A673 (cell line): Measurements from ENCODE around the gene COA8. TPM values are rescaled to one million over a fixed set of nuclear protein-coding genes. Genes with fewer than 3 reads are reported as not detected.

Experiments used
- BruUV-seq: library from RNA; stranded (reverse); fragments of 400-500 nt; replicated peaks from 2 replicates; lab custom pipeline; 2021; lab: Mats Ljungman, UMichigan
- CTCF ChIA-PET: fragments of 300-600 bp; sonication (Branson Sonifier 250); formaldehyde crosslinking; loops from one replicate; lab custom pipeline; 2022; ENCODE audit warnings: antibody characterized with exemption; lab: Charles Lee
- POLR2A ChIA-PET: fragments of 300-600 bp; sonication (Branson Sonifier 250); formaldehyde crosslinking; loops from one replicate; lab custom pipeline; 2022; ENCODE audit warnings: antibody characterized with exemption; ENCODE audit not compliant: low non-redundant PET; lab: Charles Lee
- DNase-seq: peaks from one replicate; pipeline ENCODE4 v3.0.0-alpha.2; 2015; ENCODE audit warnings: low spot score
- H3K27ac ChIP-seq: fragments of 200-600 bp; sonication (generic); 2 replicates; pipeline ENCODE4 v1.5.1; 2016; ENCODE audit warnings: mixed run types, low read depth, mild to moderate bottlenecking, mixed read lengths, antibody characterized with exemption, low read length; ENCODE audit not compliant: poor library complexity, severe bottlenecking
- H3K27me3 ChIP-seq: fragments of 200-600 bp; sonication (generic); replicated peaks from 2 replicates; pipeline ENCODE4 v1.6.1; 2017; ENCODE audit warnings: mixed run types, low read depth, mild to moderate bottlenecking, mixed read lengths, antibody characterized with exemption, low read length; ENCODE audit not compliant: insufficient read depth, poor library complexity
- H3K36me3 ChIP-seq: fragments of 200-600 bp; sonication (generic); 2 replicates; pipeline ENCODE4 v1.6.1; 2016; ENCODE audit warnings: mixed run types, mild to moderate bottlenecking, mixed read lengths, antibody characterized with exemption, low read length; ENCODE audit not compliant: insufficient read depth, poor library complexity, severe bottlenecking
- H3K4me1 ChIP-seq: fragments of 200-600 bp; sonication (generic); 2 replicates; pipeline ENCODE4 v1.6.1; 2017; ENCODE audit warnings: mixed run types, mild to moderate bottlenecking, mixed read lengths, antibody characterized with exemption, low read length; ENCODE audit not compliant: insufficient read depth, poor library complexity, severe bottlenecking
- H3K4me3 ChIP-seq: fragments of 200-600 bp; sonication (generic); 2 replicates; pipeline ENCODE4 v1.5.1; 2016; ENCODE audit warnings: low read depth, mixed run types, mild to moderate bottlenecking, mixed read lengths, low read length; ENCODE audit not compliant: poor library complexity, severe bottlenecking
- H3K9me3 ChIP-seq: fragments of 200-600 bp; sonication (generic); 2 replicates; pipeline ENCODE4 v1.6.1; 2016; ENCODE audit warnings: mixed run types, low read depth, mild to moderate bottlenecking, mixed read lengths, antibody characterized with exemption, low read length; ENCODE audit not compliant: poor library complexity, severe bottlenecking
- EZH2 ChIP-seq: fragments of 200-600 bp; sonication (generic); IDR thresholded peaks from 2 replicates; pipeline ENCODE4 v1.6.1; 2017; ENCODE audit warnings: borderline replicate concordance, low read depth, mild to moderate bottlenecking, mixed read lengths, antibody characterized with exemption, low read length; ENCODE audit not compliant: poor library complexity, severe bottlenecking
- intact Hi-C: fragments of 100-400 bp; cut with micrococcal nuclease; formaldehyde crosslinking; loops from one replicate; pipeline ENCODE4 v1.10.0; 2022; ENCODE audit not compliant: unreplicated experiment
- total RNA-seq: library from RNA; stranded (reverse); gene quantifications from 2 replicates; pipeline ENCODE4 v1.2.3, GENCODE V29; 2021
- TF ChIP-seq, protein P1 (sequence below): fragments of 300-800, 200-600 bp; sonication (generic); conservative IDR thresholded peaks from 2 replicates; pipeline ENCODE4 v1.5.1; 2017; ENCODE audit warnings: low read depth, mild to moderate bottlenecking, antibody characterized with exemption, low read length, moderate library complexity, mixed read lengths

Gene COA8
- total RNA-seq, 1 experiment from 2014 or later = 51.0 TPM

DNA sequence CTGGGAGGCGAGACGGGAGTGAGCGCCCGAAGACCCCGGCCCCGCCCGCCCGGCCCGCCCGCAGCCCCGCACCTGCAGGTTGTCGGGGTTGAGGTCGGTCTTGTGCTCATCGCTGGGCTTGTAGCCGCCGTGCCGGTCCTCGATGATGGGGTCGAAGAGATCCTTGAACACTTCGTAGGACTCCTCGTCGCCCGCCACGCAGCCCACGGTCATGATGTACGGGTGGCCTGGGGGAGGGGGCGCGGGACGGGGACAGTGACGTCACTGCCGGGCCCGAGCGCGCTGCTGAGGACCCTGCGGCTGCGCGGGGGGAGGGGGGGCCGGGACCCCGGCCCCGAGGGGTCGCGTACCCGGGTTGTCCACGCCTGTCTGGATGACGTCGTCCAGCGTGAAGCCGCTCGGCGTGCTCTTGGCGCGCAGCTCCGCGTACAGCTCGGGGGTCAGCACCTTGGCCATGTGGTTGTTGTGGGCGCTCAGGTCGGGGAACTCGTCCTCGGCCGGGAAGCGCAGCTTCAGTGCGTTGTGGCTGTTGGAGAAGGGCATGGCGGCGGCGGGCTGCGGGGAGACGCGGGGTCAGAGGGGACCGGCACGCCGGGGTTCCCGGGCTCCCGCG is 40.7 kb upstream of the COA8 start:
- H3K4me3 ChIP-seq = peak overlapping the region; percentile 83
- peaks cover 18% of the 10 kb centered on the region for H3K4me1 ChIP-seq
- H3K27me3 ChIP-seq = no peaks in the 10 kb centered on the region
- ChIA-PET POLR2A (no interaction called here), CTCF (no interaction called here)
- TF ChIP-seq, protein P1, sequence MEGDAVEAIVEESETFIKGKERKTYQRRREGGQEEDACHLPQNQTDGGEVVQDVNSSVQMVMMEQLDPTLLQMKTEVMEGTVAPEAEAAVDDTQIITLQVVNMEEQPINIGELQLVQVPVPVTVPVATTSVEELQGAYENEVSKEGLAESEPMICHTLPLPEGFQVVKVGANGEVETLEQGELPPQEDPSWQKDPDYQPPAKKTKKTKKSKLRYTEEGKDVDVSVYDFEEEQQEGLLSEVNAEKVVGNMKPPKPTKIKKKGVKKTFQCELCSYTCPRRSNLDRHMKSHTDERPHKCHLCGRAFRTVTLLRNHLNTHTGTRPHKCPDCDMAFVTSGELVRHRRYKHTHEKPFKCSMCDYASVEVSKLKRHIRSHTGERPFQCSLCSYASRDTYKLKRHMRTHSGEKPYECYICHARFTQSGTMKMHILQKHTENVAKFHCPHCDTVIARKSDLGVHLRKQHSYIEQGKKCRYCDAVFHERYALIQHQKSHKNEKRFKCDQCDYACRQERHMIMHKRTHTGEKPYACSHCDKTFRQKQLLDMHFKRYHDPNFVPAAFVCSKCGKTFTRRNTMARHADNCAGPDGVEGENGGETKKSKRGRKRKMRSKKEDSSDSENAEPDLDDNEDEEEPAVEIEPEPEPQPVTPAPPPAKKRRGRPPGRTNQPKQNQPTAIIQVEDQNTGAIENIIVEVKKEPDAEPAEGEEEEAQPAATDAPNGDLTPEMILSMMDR = no peak
- TF ChIP-seq EZH2 = no peak
- TSS peak; percentile 37 for BruUV-seq
- intact Hi-C loops = no loop called here
- DNase-seq = no peak
- H3K9me3 ChIP-seq = no peaks in the 10 kb centered on the region
- H3K36me3 ChIP-seq = peaks cover 15% of the 10 kb centered on the region
- peak overlapping the region; percentile 70 for H3K27ac ChIP-seq

DNA sequence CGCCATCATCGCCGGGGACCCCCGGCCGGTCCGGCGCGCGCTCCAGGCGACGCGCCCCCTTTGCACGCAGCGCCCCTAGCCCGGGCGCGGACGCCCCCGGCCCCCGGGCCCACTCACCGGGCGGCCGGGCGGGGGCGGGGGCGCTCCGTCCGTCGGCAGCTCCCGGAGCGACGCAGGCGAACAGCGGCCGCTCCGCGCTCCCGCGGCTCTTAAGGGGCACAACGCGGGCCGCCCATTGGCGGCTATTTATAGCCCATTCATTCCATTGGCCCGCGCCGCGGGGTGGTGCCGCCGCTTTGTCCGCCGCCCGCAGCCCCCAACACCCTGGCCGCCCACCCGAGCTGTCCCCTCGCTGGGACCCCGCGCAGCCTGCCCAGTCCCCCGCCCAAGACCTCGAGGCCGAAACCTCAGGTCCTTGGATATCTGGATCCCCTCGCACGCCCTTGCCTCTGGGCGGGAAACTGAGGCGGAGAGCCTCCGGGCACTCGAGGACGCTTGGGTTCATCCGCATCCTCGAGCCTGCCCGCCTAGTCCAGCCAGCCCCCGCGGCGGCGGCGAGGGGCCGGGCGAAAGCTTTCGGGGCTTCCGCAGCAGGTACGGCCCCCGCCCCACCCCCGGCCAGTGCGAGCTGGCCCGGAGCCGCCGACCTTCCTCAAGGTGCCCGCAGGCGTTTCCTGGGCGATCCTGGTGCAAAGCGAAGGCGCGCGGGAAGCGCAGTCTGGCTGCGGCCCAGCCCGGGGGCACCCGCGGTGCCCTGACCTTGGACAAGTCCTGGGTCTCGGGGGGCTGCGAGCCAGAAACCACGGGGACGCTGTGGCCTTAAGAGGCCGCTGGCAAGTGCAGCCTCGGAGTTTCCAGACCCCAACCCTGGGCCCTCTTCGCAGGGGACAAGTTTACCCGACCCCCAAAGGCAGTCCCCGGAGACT is 39.8 kb upstream of the COA8 start, which contains the start of gene CKB:
CKB (minus strand) TSS at position 182 of the 926 bp plus-strand sequence. CDS start 337 bp downstream, outside the sequence.
- TF ChIP-seq EZH2 = no peak
- TF ChIP-seq, protein P1 = no peak
- H3K27ac ChIP-seq = peak within 1 kb of the TSS; percentile 70
- H3K27me3 ChIP-seq = no peaks in the 10 kb centered on the region
- CTCF ChIA-PET = no interaction called here
- peaks cover 15% of the 10 kb centered on the region for H3K36me3 ChIP-seq
- POLR2A ChIA-PET = no interaction called here
- peaks cover 22% of the 10 kb centered on the region for H3K4me1 ChIP-seq
- no TSS peak for BruUV-seq
- intact Hi-C loops = no loop called here
- peak; percentile 78 for DNase-seq
- H3K9me3 ChIP-seq = no peaks in the 10 kb centered on the region
- peak within 1 kb of the TSS; percentile 83 for H3K4me3 ChIP-seq

DNA sequence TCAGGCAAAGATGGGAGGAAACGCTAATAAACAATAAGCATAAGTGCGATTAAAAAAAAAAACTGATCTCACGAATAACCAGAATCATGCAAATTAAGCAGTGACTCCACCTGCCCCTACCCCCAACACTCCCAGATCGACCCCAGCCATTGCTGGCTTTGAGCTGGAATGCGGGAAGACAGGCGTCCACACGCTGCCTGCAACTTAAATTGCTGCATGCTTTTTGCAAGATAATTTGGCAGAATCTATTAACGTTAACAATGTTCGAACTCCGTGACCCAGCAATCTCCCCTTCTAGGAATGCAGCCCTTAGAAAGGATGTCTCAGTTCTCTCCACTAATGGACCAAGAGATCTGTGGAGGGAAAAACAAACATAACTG is 39.2 kb upstream of the COA8 start:
- Histone ChIP-seq H3K27me3 (no peaks in the 10 kb centered on the region), H3K4me1 (peaks cover 29% of the 10 kb centered on the region), H3K9me3 (no peaks in the 10 kb centered on the region), H3K4me3 (no peak overlapping the region), H3K27ac (no peak overlapping the region), H3K36me3 (peaks cover 15% of the 10 kb centered on the region)
- no TSS peak for BruUV-seq
- POLR2A ChIA-PET = no interaction called here
- no peak for DNase-seq
- CTCF ChIA-PET = no interaction called here
- intact Hi-C loops = no loop called here
- TF ChIP-seq EZH2 = no peak
- TF ChIP-seq, protein P1 = no peak
